ENCODE measurements around the gene PNMA8B. TPM values are rescaled to one million over a fixed set of nuclear protein-coding genes. Genes with fewer than 3 reads are reported as not detected.

The PNMA8B gene
- total RNA-seq, 1 experiment from 2014 or later: not detected

DNA sequence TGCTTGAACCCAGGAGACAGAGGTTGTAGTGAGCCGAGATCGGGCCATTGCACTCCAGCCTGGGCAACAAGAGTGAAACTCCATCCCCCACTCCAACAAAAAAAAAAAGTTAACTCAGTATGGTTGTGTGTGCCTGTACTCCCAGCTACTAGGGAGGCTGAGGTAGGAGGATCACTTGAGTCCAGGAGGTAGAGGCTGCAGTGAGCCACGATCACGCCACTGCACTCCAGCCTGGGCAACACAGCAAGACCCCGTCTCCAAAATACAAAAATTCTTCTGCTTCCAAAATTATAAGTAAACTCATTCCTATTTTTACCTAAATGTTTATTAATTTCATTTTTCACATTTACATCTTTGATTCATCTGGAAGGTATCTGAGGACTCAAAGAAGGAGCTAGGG lies 38.7 kb downstream of the PNMA8B start:
- no peak overlapping the region for H3K4me3 Mint-ChIP-seq (ENCODE audit: low read depth, unreplicated experiment)
- CTCF ChIA-PET: interaction anchor here (0.6 kb wide), 1 partner anchor 35 kb away, joined by 4 read pairs; no protein-coding TSS in a partner anchor
- intact Hi-C loops (cut with micrococcal nuclease; ENCODE audit: unreplicated experiment): no loop called here
- H3K36me3 Mint-ChIP-seq (ENCODE audit: insufficient read depth, unreplicated experiment): no peaks in the 10 kb centered on the region
- no peaks in the 10 kb centered on the region for H3K9me3 Mint-ChIP-seq (ENCODE audit: low read depth, unreplicated experiment)
- DNase-seq: no peak
- no TSS peak for BruUV-seq (replicated peaks)
- H3K27me3 Mint-ChIP-seq (ENCODE audit: unreplicated experiment): peaks cover 64% of the 10 kb centered on the region
- TF ChIP-seq CTCF (IDR thresholded peaks at IDR 0.05; ENCODE audit: unreplicated experiment): no peak
- H3K27ac Mint-ChIP-seq (ENCODE audit: unreplicated experiment): no peak overlapping the region
- H3K4me1 Mint-ChIP-seq (ENCODE audit: low read depth, unreplicated experiment): no peaks in the 10 kb centered on the region

DNA sequence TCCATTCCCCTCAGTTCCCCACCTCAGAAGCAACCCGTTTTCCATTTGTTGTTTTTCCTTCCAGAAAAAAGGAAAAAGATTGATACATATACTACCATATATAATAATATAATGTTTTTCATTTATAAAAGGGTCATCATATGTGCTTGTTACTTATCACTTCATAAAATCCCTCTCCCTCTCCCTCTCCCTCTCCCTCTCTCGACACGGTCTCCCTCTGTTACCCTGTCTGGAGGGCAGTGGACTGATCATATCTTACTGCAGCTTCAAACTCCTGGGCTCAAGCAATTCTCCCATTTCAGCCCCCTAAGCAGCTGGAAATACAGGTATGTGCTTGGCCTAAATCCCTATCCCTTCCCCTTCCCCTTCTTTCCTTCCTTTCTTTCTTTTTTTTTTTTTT lies 41.4 kb downstream of the PNMA8B start:
- CTCF ChIA-PET: interaction anchor here (0.6 to 0.8 kb wide), 4 partner anchors 55 to 231 kb away, joined by 4 to 7 read pairs (median 4); no protein-coding TSS in a partner anchor
- Mint-ChIP-seq H3K4me1 (ENCODE audit: low read depth, unreplicated experiment) (no peaks in the 10 kb centered on the region), H3K9me3 (ENCODE audit: low read depth, unreplicated experiment) (peaks cover 5% of the 10 kb centered on the region), H3K27me3 (ENCODE audit: unreplicated experiment) (peaks cover 83% of the 10 kb centered on the region), H3K36me3 (ENCODE audit: insufficient read depth, unreplicated experiment) (no peaks in the 10 kb centered on the region), H3K4me3 (ENCODE audit: low read depth, unreplicated experiment) (no peak overlapping the region), H3K27ac (ENCODE audit: unreplicated experiment) (no peak overlapping the region)
- no peak for TF ChIP-seq CTCF (IDR thresholded peaks at IDR 0.05; ENCODE audit: unreplicated experiment)
- intact Hi-C loops (cut with micrococcal nuclease; ENCODE audit: unreplicated experiment): no loop called here
- BruUV-seq (replicated peaks): no TSS peak
- no peak for DNase-seq

- no peak for TF ChIP-seq CTCF (IDR thresholded peaks at IDR 0.05; ENCODE audit: unreplicated experiment)
- Mint-ChIP-seq H3K36me3 (ENCODE audit: insufficient read depth, unreplicated experiment) (no peaks in the 10 kb centered on the region), H3K9me3 (ENCODE audit: low read depth, unreplicated experiment) (peaks cover 5% of the 10 kb centered on the region), H3K27me3 (ENCODE audit: unreplicated experiment) (peaks cover 88% of the 10 kb centered on the region), H3K4me1 (ENCODE audit: low read depth, unreplicated experiment) (no peaks in the 10 kb centered on the region), H3K4me3 (ENCODE audit: low read depth, unreplicated experiment) (no peak overlapping the region), H3K27ac (ENCODE audit: unreplicated experiment) (no peak overlapping the region)
- intact Hi-C loops (cut with micrococcal nuclease; ENCODE audit: unreplicated experiment): no loop called here
- no TSS peak for BruUV-seq (replicated peaks)
- DNase-seq: no peak
- CTCF ChIA-PET: no interaction called here
These were observed 42.0 kb downstream of the PNMA8B start for GRCh38 chr19:46453661-46454060.

DNA sequence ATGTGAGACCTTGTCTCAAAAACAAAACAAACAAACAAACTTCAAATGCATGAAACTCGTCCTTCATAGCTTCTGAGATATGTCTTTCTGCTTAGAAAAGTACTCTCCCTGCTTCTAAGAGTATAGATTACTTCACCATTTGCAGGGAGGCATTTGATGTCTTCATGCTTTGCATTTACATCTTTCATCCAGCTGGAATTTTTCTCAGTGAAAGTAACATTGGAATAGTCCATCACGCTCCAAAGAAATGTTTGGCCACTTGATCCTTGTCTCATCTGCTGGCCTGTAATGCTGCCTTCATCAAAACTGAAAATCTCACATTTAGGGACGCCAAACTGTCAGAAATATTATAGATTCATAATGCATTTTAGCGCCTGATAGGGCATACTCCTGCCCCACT lies 43.5 kb downstream of the PNMA8B start:
- intact Hi-C loops (cut with micrococcal nuclease; ENCODE audit: unreplicated experiment): no loop called here
- H3K27ac Mint-ChIP-seq (ENCODE audit: unreplicated experiment): no peak overlapping the region
- no peaks in the 10 kb centered on the region for H3K36me3 Mint-ChIP-seq (ENCODE audit: insufficient read depth, unreplicated experiment)
- TF ChIP-seq CTCF (IDR thresholded peaks at IDR 0.05; ENCODE audit: unreplicated experiment): no peak
- H3K4me3 Mint-ChIP-seq (ENCODE audit: low read depth, unreplicated experiment): no peak overlapping the region
- CTCF ChIA-PET: no interaction called here
- DNase-seq: no peak
- peaks cover 5% of the 10 kb centered on the region for H3K9me3 Mint-ChIP-seq (ENCODE audit: low read depth, unreplicated experiment)
- H3K4me1 Mint-ChIP-seq (ENCODE audit: low read depth, unreplicated experiment): no peaks in the 10 kb centered on the region
- peaks cover 74% of the 10 kb centered on the region for H3K27me3 Mint-ChIP-seq (ENCODE audit: unreplicated experiment)
- no TSS peak for BruUV-seq (replicated peaks)
